ENCODE measurements around the gene HAAO.

- TF ChIP-seq ZBTB7A (IDR thresholded peaks at IDR 0.05; ENCODE audit: low read depth): no peak
- TF ChIP-seq TAF1 (IDR thresholded peaks at IDR 0.05; ENCODE audit: low read depth): no peak
- no peak for TF ChIP-seq CEBPB (IDR thresholded peaks at IDR 0.05)
- TF ChIP-seq TCF12 (IDR thresholded peaks at IDR 0.05; ENCODE audit: low read depth): no peak
- no peak for TF ChIP-seq CREB1 (IDR thresholded peaks at IDR 0.05; ENCODE audit: low read depth)
- TF ChIP-seq RAD21 (IDR thresholded peaks at IDR 0.05; ENCODE audit: low read depth): no peak
- no peak for TF ChIP-seq MAX (IDR thresholded peaks at IDR 0.05)
Observed at GRCh38 chr2:42754021-42754775, 38.2 kb downstream of the HAAO start.
